HepG2 (cell line): ENCODE measurements around the gene CCDC102B. TPM values are rescaled to one million over a fixed set of nuclear protein-coding genes. Genes with fewer than 3 reads are reported as not detected.

ENCODE experiments used
- ATAC-seq: fragments of 200-7000 bp; cut with Tn5 transposase; 3 replicates; pipeline ENCODE4 v1.9.1; 2020; ENCODE audit warnings: mild to moderate bottlenecking, moderate library complexity
- Bru-seq: library from RNA; stranded (reverse); fragments of 400-500 nt; gene quantifications from one replicate; lab custom pipeline; 2021; lab: Mats Ljungman, UMichigan
- BruChase-seq, 2 experiments: library from RNA; stranded (reverse); fragments of 400-500 nt; gene quantifications; one replicate each; lab custom pipeline; 2021; lab: Mats Ljungman, UMichigan
- BruUV-seq: library from RNA; stranded (reverse); fragments of 400-500 nt; replicated peaks from 2 replicates; lab custom pipeline; 2021; lab: Mats Ljungman, UMichigan
- CTCF ChIA-PET: fragments of 300-600 bp; formaldehyde crosslinking; extraction: SDS; loops from one replicate; lab custom pipeline; 2021; ENCODE audit warnings: low total read pairs, inconsistent platforms, low intra/inter-chr PET ratio; lab: Yijun Ruan, JAX
- POLR2A ChIA-PET: fragments of 350-600 bp; sonication (Branson Sonifier 250); formaldehyde crosslinking; loops from one replicate; lab custom pipeline; 2020; ENCODE audit warnings: antibody characterized with exemption, inconsistent platforms; lab: Yijun Ruan, JAX
- DNase-seq: peaks from one replicate; pipeline ENCODE4 v3.0.0-alpha.2; 2015; ENCODE audit warnings: low spot score
- FAIRE-seq: peaks from 3 replicates; lab custom pipeline; 2011; peaks lifted over from hg19 to GRCh38; lab: Jason Lieb, UNC
- H2AFZ ChIP-seq: one replicate; pipeline ENCODE4 v1.6.1; 2011; ENCODE audit warnings: low read length, inconsistent platforms
- H3K27ac ChIP-seq: fragments of 300-600 bp; 3 replicates; pipeline ENCODE4 v1.8.0; 2011; ENCODE audit warnings: mixed run types, mild to moderate bottlenecking, mixed read lengths, low read length, inconsistent platforms; ENCODE audit not compliant: insufficient read depth; ENCODE audit errors: extremely low read length
- H3K27me3 ChIP-seq, 2 experiments: fragments of 200-600 bp in 1 of 2; 2 replicates in 1 of 2; 3 replicates in 1 of 2; pipeline versions ENCODE4 v1.6.0 to v1.8.0; 2011; ENCODE audit warnings: low read length in 2 of 2, mild to moderate bottlenecking in 2 of 2, moderate library complexity in 2 of 2, inconsistent platforms in 1 of 2; ENCODE audit not compliant: insufficient read depth in 2 of 2, control insufficient read depth in 1 of 2
- H3K36me3 ChIP-seq, 2 experiments: fragments of 200-600 bp in 1 of 2; replicated peaks in 1 of 2; 2 replicates in 1 of 2; 3 replicates in 1 of 2; pipeline versions ENCODE4 v1.5.1 to v1.8.0; 2011; ENCODE audit warnings: low read length in 2 of 2, inconsistent platforms in 1 of 2; ENCODE audit not compliant: insufficient read depth in 2 of 2, control insufficient read depth in 1 of 2
- H3K4me1 ChIP-seq: 2 replicates; pipeline ENCODE4 v1.5.1; 2012; ENCODE audit warnings: low read length, inconsistent platforms; ENCODE audit not compliant: insufficient read depth
- H3K4me2 ChIP-seq: 2 replicates; pipeline ENCODE4 v1.6.0; 2011; ENCODE audit warnings: low read depth, low read length, inconsistent platforms
- H3K4me3 ChIP-seq, 3 experiments: fragments of 200-600 bp in 1 of 3; sonication (generic), shearing (Covaris generic) in 1 of 3; replicated peaks in 1 of 3; 2 replicates each; pipeline ENCODE4 v1.5.1; 2011 to 2016; ENCODE audit warnings: low read length in 3 of 3, inconsistent platforms in 2 of 3, low read depth in 2 of 3, mild to moderate bottlenecking in 2 of 3, control low read depth in 1 of 3, mixed read lengths in 1 of 3; ENCODE audit not compliant: insufficient read depth in 1 of 3
- H3K79me2 ChIP-seq: one replicate; pipeline ENCODE4 v1.6.1; 2011; ENCODE audit warnings: low read length, inconsistent platforms; ENCODE audit not compliant: insufficient read depth
- H3K9ac ChIP-seq: 2 replicates; pipeline ENCODE4 v1.6.0; 2011; ENCODE audit warnings: mild to moderate bottlenecking, low read depth, low read length, inconsistent platforms; ENCODE audit not compliant: insufficient read depth
- H3K9me3 ChIP-seq: 2 replicates; pipeline ENCODE4 v1.5.1; 2012; ENCODE audit warnings: mild to moderate bottlenecking, low read length
- H4K20me1 ChIP-seq: 2 replicates; pipeline ENCODE4 v1.6.0; 2011; ENCODE audit warnings: inconsistent platforms, mild to moderate bottlenecking, low read length, moderate library complexity; ENCODE audit not compliant: insufficient read depth
- KDM5B ChIP-seq: sonication (generic); formaldehyde crosslinking; IDR thresholded peaks from 2 replicates; pipeline ENCODE4 v1.4.0; 2020; ENCODE audit warnings: missing genetic modification reagents, mild to moderate bottlenecking, borderline replicate concordance
- RORA ChIP-seq: sonication (generic); formaldehyde crosslinking; IDR thresholded peaks from 2 replicates; pipeline ENCODE4 v1.5.0; 2020; ENCODE audit warnings: mild to moderate bottlenecking, missing genetic modification reagents, moderate library complexity
- SRF ChIP-seq: IDR thresholded peaks from 2 replicates; pipeline ENCODE4 v1.6.1; 2011; ENCODE audit warnings: mild to moderate bottlenecking, low read depth, low read length, moderate library complexity
- SRSF1 ChIP-seq: fragments of 200-400 bp; formaldehyde crosslinking; optimal IDR thresholded peaks from 2 replicates; pipeline ENCODE3; 2017; ENCODE audit warnings: mild to moderate bottlenecking, low read depth, low read length, moderate library complexity
- ZBTB10 ChIP-seq: sonication (generic); formaldehyde crosslinking; IDR thresholded peaks from 2 replicates; pipeline ENCODE4 v1.4.0; 2020; ENCODE audit warnings: missing genetic modification reagents, borderline replicate concordance
- ZBTB38 ChIP-seq: sonication (generic); formaldehyde crosslinking; IDR thresholded peaks from 2 replicates; pipeline ENCODE4 v1.5.1; 2020; ENCODE audit warnings: mild to moderate bottlenecking, missing genetic modification reagents
- ZBTB49 ChIP-seq: sonication (generic); formaldehyde crosslinking; IDR thresholded peaks from 2 replicates; pipeline ENCODE4 v1.4.0; 2020; ENCODE audit warnings: missing genetic modification reagents, borderline replicate concordance
- ZNF275 ChIP-seq: sonication (generic); formaldehyde crosslinking; IDR thresholded peaks from 2 replicates; pipeline ENCODE4 v1.8.0; 2022; ENCODE audit warnings: missing genetic modification reagents, mild to moderate bottlenecking, inconsistent platforms, borderline replicate concordance
- ZNF329 ChIP-seq: sonication (generic); formaldehyde crosslinking; IDR thresholded peaks from 2 replicates; pipeline ENCODE4 v1.9.0; 2021; ENCODE audit warnings: low read depth, mild to moderate bottlenecking, missing genetic modification reagents
- ZNF414 ChIP-seq: sonication (generic); formaldehyde crosslinking; IDR thresholded peaks from 2 replicates; pipeline ENCODE4 v1.5.0; 2020; ENCODE audit warnings: missing genetic modification reagents
- ZNF484 ChIP-seq: sonication (generic); formaldehyde crosslinking; IDR thresholded peaks from 2 replicates; pipeline ENCODE4 v1.5.1; 2020; ENCODE audit warnings: mild to moderate bottlenecking, low read depth, missing genetic modification reagents, borderline replicate concordance
- ZNF746 ChIP-seq: sonication (generic); formaldehyde crosslinking; IDR thresholded peaks from 2 replicates; pipeline ENCODE4 v1.8.0; 2022; ENCODE audit warnings: mild to moderate bottlenecking, missing genetic modification reagents
- WGBS: methylation state at CpG from one replicate; pipeline ENCODE4 v1.1.6; 2017; ENCODE audit warnings: low lambda C conversion rate; 5-methylcytosine and 5-hydroxymethylcytosine counted together
- in situ Hi-C: cut with HindIII; loops from 2 replicates; pipeline ENCODE4 v1.10.0; 2017; ENCODE audit warnings: low pct_unique_long_range_greater_than_20kb; ENCODE audit not compliant: extremely low pct_ligation_motif_present
- intact Hi-C: fragments of 100-400 bp; cut with micrococcal nuclease; formaldehyde crosslinking; loops from one replicate; pipeline ENCODE4 v1.10.0; 2022; ENCODE audit not compliant: unreplicated experiment
- long read RNA-seq, 2 experiments: library from RNA in 1 of 2; library from polyadenylated mRNA in 1 of 2; stranded (forward) in 1 of 2; unstranded in 1 of 2; transcript quantifications; one replicate each; pipeline ENCODE4 v2.0.0, GENCODE V29; 2019 to 2022
- polyA minus RNA-seq, 3 experiments: library from RNA; depleted of rRNA, polyadenylated mRNA; stranded (reverse); fragments of >200 nt; gene quantifications; 2 replicates each; pipeline ENCODE4 v1.2.3, GENCODE V29; 2011; ENCODE audit warnings: low replicate concordance in 1 of 3
- polyA plus RNA-seq, 8 experiments: library from polyadenylated mRNA; depleted of rRNA in 3 of 8; stranded (reverse) in 7 of 8; unstranded in 1 of 8; fragments of >200 nt; fragmentation: Illumina TruSeq in 4 of 8; extraction: Trizol in 4 of 8; gene quantifications; 2 replicates each; pipeline versions ENCODE4 v1.2.1 to v1.2.3, GENCODE V29; 2011 to 2016; ENCODE audit warnings: low read depth in 4 of 8, missing spikeins in 1 of 8, mixed read lengths in 1 of 8; ENCODE audit not compliant: insufficient read depth in 1 of 8
- total RNA-seq, 5 experiments: library from RNA; depleted of rRNA; stranded (reverse); fragments of >200 nt; fragmentation: Illumina TruSeq; extraction: Trizol; gene quantifications; 2 replicates each; pipeline ENCODE4 v1.2.3, GENCODE V29; 2016; ENCODE audit warnings: low read depth in 1 of 5

CCDC102B gene
- total RNA-seq (2016; rRNA removed; fragmentation: Illumina TruSeq; extraction: Trizol) (3.7 and 4.4 TPM in 2 replicates), polyA plus RNA-seq (2011; rRNA removed) (2.3 TPM in 2 replicates), polyA minus RNA-seq (2011; rRNA and poly(A)+ RNA removed; ENCODE audit: low replicate concordance) (1.4 and 2.4 TPM in 2 replicates), Bru-seq, nascent RNA (percentile 27 among the genes with signal in this experiment), BruChase-seq, experiment 1, labeled RNA remaining after a 6-hour chase (percentile 22 among the genes with signal in this experiment), BruChase-seq, experiment 2, labeled RNA remaining after a 2-hour chase (percentile 30 among the genes with signal in this experiment)
- total RNA-seq (2016; cell fraction: cytosol; rRNA removed; fragmentation: Illumina TruSeq; extraction: Trizol; ENCODE audit: low read depth), result 2.3 and 2.6 TPM in 2 replicates
- 3.8 and 5.9 TPM in 2 replicates for total RNA-seq (2016; cell fraction: insoluble cytoplasmic fraction; rRNA removed; fragmentation: Illumina TruSeq; extraction: Trizol)
- total RNA-seq (2016; cell fraction: membrane; rRNA removed; fragmentation: Illumina TruSeq; extraction: Trizol), result 4.5 TPM in 2 replicates
- 6.1 and 6.7 TPM in 2 replicates for total RNA-seq (2016; cell fraction: nucleus; rRNA removed; fragmentation: Illumina TruSeq; extraction: Trizol)
- polyA plus RNA-seq (2011; cell fraction: cytosol; rRNA removed), result 1.8 and 2.1 TPM in 2 replicates
- 2.3 and 3.0 TPM in 2 replicates for polyA plus RNA-seq (2011; cell fraction: nucleus; rRNA removed)
- 3.4 and 4.2 TPM in 2 replicates for polyA plus RNA-seq (2012)
- polyA plus RNA-seq (2016; cell fraction: cytosol; fragmentation: Illumina TruSeq; extraction: Trizol; ENCODE audit: low read depth), result 2.0 TPM in 2 replicates
- polyA plus RNA-seq (2016; cell fraction: insoluble cytoplasmic fraction; fragmentation: Illumina TruSeq; extraction: Trizol; ENCODE audit: low read depth), result 3.3 and 4.7 TPM in 2 replicates
- 3.4 and 4.8 TPM in 2 replicates for polyA plus RNA-seq (2016; cell fraction: membrane; fragmentation: Illumina TruSeq; extraction: Trizol; ENCODE audit: low read depth)
- 3.9 and 5.5 TPM in 2 replicates for polyA plus RNA-seq (2016; cell fraction: nucleus; fragmentation: Illumina TruSeq; extraction: Trizol; ENCODE audit: insufficient read depth, low read depth)
- 0.53 and 0.69 TPM in 2 replicates for polyA minus RNA-seq (2011; cell fraction: cytosol; rRNA and poly(A)+ RNA removed)
- 30.6 and 38.0 TPM in 2 replicates for polyA minus RNA-seq (2011; cell fraction: nucleus; rRNA and poly(A)+ RNA removed)
- long read RNA-seq, experiment 1, partial matches to known transcripts, result 0 of 5 reads
- long read RNA-seq, experiment 1, other reads (novel, unspliced or antisense), result 5 of 5 reads
- long read RNA-seq, experiment 2, partial matches to known transcripts, result 1 of 4 reads
- long read RNA-seq, experiment 2, other reads (novel, unspliced or antisense), result 3 of 4 reads

GRCh38 chr18:68797871-68798270 is at the start of gene CCDC102B:
TSS of gene CCDC102B (plus strand) at chr18:68798080. CDS start at chr18:68836764, 38,684 bp downstream.
- FAIRE-seq, result no peak
- H3K9ac ChIP-seq, result no peak within 1 kb of the TSS
- no peak within 1 kb of the TSS for H2AFZ ChIP-seq
- no peaks in the 10 kb centered on the region for H3K4me1 ChIP-seq
- intact Hi-C loops (no loop called here), in situ Hi-C loops (no loop called here)
- DNase-seq, result no peak
- no peak within 1 kb of the TSS for H3K4me3 ChIP-seq
- H3K27me3 ChIP-seq, result no peaks in the 10 kb centered on the region
- no peaks in the 10 kb centered on the region for H3K9me3 ChIP-seq
- no peak within 1 kb of the TSS for H3K4me2 ChIP-seq
- no peaks in the 10 kb centered on the region for H3K79me2 ChIP-seq
- 0% methylated on average over 1 of the region's 1 CpG for WGBS
- no peak for ATAC-seq
- H4K20me1 ChIP-seq, result no peaks in the 10 kb centered on the region
- CTCF ChIA-PET, result no interaction called here
- H3K27ac ChIP-seq, result no peak within 1 kb of the TSS
- no peaks in the 10 kb centered on the region for H3K36me3 ChIP-seq
- no TSS peak for BruUV-seq
- POLR2A ChIA-PET, result no interaction called here
- TF ChIP-seq ZBTB10 (CRISPR knock-in tag) (no peak), SRF (no peak), KDM5B (no peak), ZNF275 (no peak), RORA (CRISPR knock-in tag) (no peak), SRSF1 (no peak), ZNF484 (CRISPR knock-in tag) (no peak), ZBTB49 (CRISPR knock-in tag) (no peak), ZNF414 (CRISPR knock-in tag) (no peak), ZNF746 (CRISPR knock-in tag) (no peak), ZNF329 (CRISPR knock-in tag) (no peak), ZBTB38 (no peak)
